Measurements from ENCODE around the gene C5AR1.

Gene C5AR1

DNA sequence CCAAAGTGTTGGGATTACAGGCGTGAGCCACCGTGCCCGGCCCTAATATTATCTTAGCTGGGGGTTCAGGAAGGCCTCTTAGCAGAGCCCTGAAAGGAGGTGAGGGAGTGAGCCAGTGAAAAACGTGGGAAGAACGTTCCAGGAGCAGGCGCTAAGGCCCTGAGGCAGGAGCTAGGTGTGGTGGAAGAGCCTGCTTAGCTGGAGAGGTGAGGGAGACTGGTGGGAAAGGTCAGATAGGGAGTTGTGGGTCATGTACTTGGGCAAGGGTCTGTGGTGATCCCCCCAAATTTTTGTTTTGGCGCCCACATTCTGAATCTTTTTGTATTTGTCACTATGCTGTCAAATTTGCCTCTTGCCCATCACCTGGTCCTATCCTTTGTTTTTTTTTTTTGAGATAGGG is 40.1 kb upstream of the C5AR1 start:
- no peaks in the 10 kb centered on the region for H3K9me3 ChIP-seq (ENCODE audit: control insufficient read depth, insufficient read depth, low read depth, low read length)
- H3K4me3 ChIP-seq (ENCODE audit: low read depth, low read length): no peak overlapping the region
- peaks cover 8% of the 10 kb centered on the region for H3K4me1 ChIP-seq (ENCODE audit: control insufficient read depth, insufficient read depth, low read length)
- CTCF ChIA-PET: interaction anchor here (0.8 to 1.3 kb wide), 3 partner anchors 9 to 22 kb away, joined by 4 to 5 read pairs (median 4); no protein-coding TSS in a partner anchor
- POLR2A ChIA-PET: interaction anchor here (0.6 to 5.8 kb wide), 2 partner anchors 13 to 409 kb away, joined by 3 to 36 read pairs; partner anchors contain the start of gene CCDC9
- H3K27ac ChIP-seq (ENCODE audit: extremely low read depth, low read depth, low read length): no peak overlapping the region
- peak; percentile 87 for TF ChIP-seq ZNF623 (tag by site-specific recombination; IDR thresholded peaks at IDR 0.05)
- no peak for TF ChIP-seq PRDM4 (tag by site-specific recombination; IDR thresholded peaks at IDR 0.05)
- H3K36me3 ChIP-seq (ENCODE audit: control insufficient read depth in 2 of 2, insufficient read depth in 1 of 2, low read length in 2 of 2): peaks cover 29 to 40% of the 10 kb centered on the region in 2 experiments

DNA sequence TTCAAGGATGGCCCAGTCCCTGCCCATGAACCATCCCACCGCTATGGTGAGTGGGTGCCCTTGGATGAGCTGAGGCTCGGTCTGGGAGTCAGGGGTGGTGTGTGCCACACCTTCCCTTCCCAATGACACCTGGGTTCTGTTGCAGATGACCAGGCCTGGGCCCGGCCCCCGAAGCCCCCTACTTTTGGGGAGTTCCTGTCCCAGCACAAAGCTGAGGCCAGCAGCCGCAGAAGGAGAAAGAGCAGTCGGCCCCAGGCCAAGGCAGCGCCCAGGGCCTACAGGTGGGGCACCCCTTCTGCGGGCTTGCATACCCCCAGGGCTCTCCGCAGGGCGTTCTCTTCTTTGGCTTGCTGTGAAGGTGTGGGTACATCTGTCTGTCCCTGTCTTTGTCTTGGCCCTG is 39.3 kb upstream of the C5AR1 start:
- Histone ChIP-seq H3K4me1 (ENCODE audit: control insufficient read depth, insufficient read depth, low read length) (peaks cover 11% of the 10 kb centered on the region), H3K27ac (ENCODE audit: extremely low read depth, low read depth, low read length) (no peak overlapping the region), H3K4me3 (ENCODE audit: low read depth, low read length) (no peak overlapping the region), H3K9me3 (ENCODE audit: control insufficient read depth, insufficient read depth, low read depth, low read length) (no peaks in the 10 kb centered on the region), H3K36me3 (ENCODE audit: control insufficient read depth in 2 of 2, insufficient read depth in 1 of 2, low read length in 2 of 2) (peaks cover 25 to 32% of the 10 kb centered on the region in 2 experiments)
- TF ChIP-seq ZNF776 (tag by site-specific recombination; IDR thresholded peaks at IDR 0.05; ENCODE audit: borderline replicate concordance): no peak
- TF ChIP-seq ZNF221 (tag by site-specific recombination; IDR thresholded peaks at IDR 0.05; ENCODE audit: borderline replicate concordance): no peak
- TF ChIP-seq ZFP69B (tag by site-specific recombination; IDR thresholded peaks at IDR 0.05): no peak
- no peak for TF ChIP-seq ZNF660 (tag by site-specific recombination; IDR thresholded peaks at IDR 0.05)
- TF ChIP-seq ZNF202 (tag by site-specific recombination; IDR thresholded peaks at IDR 0.05; ENCODE audit: borderline replicate concordance): no peak
- no peak for TF ChIP-seq ZBTB48 (tag by site-specific recombination; IDR thresholded peaks at IDR 0.05)
- TF ChIP-seq ZNF707 (tag by site-specific recombination; IDR thresholded peaks at IDR 0.05): no peak
- no peak for TF ChIP-seq ZNF664 (tag by site-specific recombination; IDR thresholded peaks at IDR 0.05)
- TF ChIP-seq PATZ1 (tag by site-specific recombination; IDR thresholded peaks at IDR 0.05): no peak
- no peak for TF ChIP-seq ZNF549 (tag by site-specific recombination; IDR thresholded peaks at IDR 0.05)
- TF ChIP-seq ZNF214 (tag by site-specific recombination; IDR thresholded peaks at IDR 0.05; ENCODE audit: borderline replicate concordance): no peak
- TF ChIP-seq ZNF37A (tag by site-specific recombination; IDR thresholded peaks at IDR 0.05): no peak
- POLR2A ChIA-PET: interaction anchor here (1.4 to 5.8 kb wide), 2 partner anchors 8 to 14 kb away, joined by 3 to 36 read pairs; partner anchors contain the start of gene CCDC9
- CTCF ChIA-PET: interaction anchor here (0.6 to 1.3 kb wide), 2 partner anchors 23 to 44 kb away, joined by 4 to 5 read pairs; no protein-coding TSS in a partner anchor

GRCh38 chr19:47271949-47272348 is 37.7 kb upstream of the C5AR1 start:
- CTCF ChIA-PET: interaction anchor here (0.6 to 1.4 kb wide), 2 partner anchors 27 to 60 kb away, joined by 4 to 6 read pairs; no protein-coding TSS in a partner anchor
- POLR2A ChIA-PET: interaction anchor here (1.4 to 2.0 kb wide), 2 partner anchors 9 to 15 kb away, joined by 3 to 21 read pairs; partner anchors contain the start of gene CCDC9
- peaks cover 11% of the 10 kb centered on the region for H3K4me1 ChIP-seq (ENCODE audit: control insufficient read depth, insufficient read depth, low read length)
- H3K27ac ChIP-seq (ENCODE audit: extremely low read depth, low read depth, low read length): no peak overlapping the region
- H3K4me3 ChIP-seq (ENCODE audit: low read depth, low read length): no peak overlapping the region
- no peak for TF ChIP-seq SALL2 (tag by site-specific recombination; IDR thresholded peaks at IDR 0.05; ENCODE audit: borderline replicate concordance)
- TF ChIP-seq ZNF138 (tag by site-specific recombination; IDR thresholded peaks at IDR 0.05; ENCODE audit: borderline replicate concordance): no peak
- TF ChIP-seq, protein P1, sequence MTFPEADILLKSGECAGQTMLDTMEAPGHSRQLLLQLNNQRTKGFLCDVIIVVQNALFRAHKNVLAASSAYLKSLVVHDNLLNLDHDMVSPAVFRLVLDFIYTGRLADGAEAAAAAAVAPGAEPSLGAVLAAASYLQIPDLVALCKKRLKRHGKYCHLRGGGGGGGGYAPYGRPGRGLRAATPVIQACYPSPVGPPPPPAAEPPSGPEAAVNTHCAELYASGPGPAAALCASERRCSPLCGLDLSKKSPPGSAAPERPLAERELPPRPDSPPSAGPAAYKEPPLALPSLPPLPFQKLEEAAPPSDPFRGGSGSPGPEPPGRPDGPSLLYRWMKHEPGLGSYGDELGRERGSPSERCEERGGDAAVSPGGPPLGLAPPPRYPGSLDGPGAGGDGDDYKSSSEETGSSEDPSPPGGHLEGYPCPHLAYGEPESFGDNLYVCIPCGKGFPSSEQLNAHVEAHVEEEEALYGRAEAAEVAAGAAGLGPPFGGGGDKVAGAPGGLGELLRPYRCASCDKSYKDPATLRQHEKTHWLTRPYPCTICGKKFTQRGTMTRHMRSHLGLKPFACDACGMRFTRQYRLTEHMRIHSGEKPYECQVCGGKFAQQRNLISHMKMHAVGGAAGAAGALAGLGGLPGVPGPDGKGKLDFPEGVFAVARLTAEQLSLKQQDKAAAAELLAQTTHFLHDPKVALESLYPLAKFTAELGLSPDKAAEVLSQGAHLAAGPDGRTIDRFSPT (tag by site-specific recombination; IDR thresholded peaks at IDR 0.05): 0 out of 2 replicates have a peak, but pooled peaks have one; percentile 35
- H3K36me3 ChIP-seq (ENCODE audit: control insufficient read depth in 2 of 2, insufficient read depth in 1 of 2, low read length in 2 of 2): peaks cover 23 to 24% of the 10 kb centered on the region in 2 experiments
- H3K9me3 ChIP-seq (ENCODE audit: control insufficient read depth, insufficient read depth, low read depth, low read length): no peaks in the 10 kb centered on the region
